SK-N-SH (cell line): ENCODE data around the gene DCDC1.

Source experiments
- EP300 ChIP-seq, 2 experiments: IDR thresholded peaks; 2 replicates each; pipeline versions ENCODE4 v1.4.0 to v1.6.1; 2012; ENCODE audit warnings: borderline replicate concordance in 1 of 2, low read depth in 1 of 2, low read length in 1 of 2
- GABPA ChIP-seq: IDR thresholded peaks from 2 replicates; pipeline ENCODE4 v1.4.0; 2012; ENCODE audit warnings: low read depth, mild to moderate bottlenecking
- RFX5 ChIP-seq: IDR thresholded peaks from 2 replicates; pipeline ENCODE4 v1.6.1; 2012; ENCODE audit warnings: mild to moderate bottlenecking, improper control_type of control experiment, low read length
- TF ChIP-seq, protein P1 (sequence below): fragments of 200-600 bp; sonication (generic); IDR thresholded peaks from 2 replicates; pipeline ENCODE4 v1.6.1; 2017; ENCODE audit warnings: antibody characterized with exemption, mild to moderate bottlenecking, moderate library complexity

DNA sequence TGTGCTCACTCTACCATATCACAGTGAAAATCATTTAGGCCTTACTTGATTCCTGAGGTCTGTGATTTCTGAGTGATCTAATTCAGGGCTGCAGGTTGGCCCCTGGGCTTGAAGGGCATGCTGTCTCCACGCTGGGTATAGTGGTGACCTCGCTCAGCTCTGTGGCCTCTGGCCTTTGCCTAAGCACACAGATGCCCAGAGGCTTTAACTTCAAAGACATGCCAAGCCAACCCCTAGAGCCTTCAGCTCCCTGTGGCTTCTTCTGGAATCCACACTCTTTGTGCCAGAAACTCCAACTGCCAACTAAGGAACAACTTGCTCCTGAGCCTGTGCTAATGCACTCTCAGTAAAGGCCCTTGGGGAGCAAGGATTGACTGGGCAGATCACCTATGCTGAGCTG, 550.8 kb downstream of the DCDC1 start:
- TF ChIP-seq, protein P1, sequence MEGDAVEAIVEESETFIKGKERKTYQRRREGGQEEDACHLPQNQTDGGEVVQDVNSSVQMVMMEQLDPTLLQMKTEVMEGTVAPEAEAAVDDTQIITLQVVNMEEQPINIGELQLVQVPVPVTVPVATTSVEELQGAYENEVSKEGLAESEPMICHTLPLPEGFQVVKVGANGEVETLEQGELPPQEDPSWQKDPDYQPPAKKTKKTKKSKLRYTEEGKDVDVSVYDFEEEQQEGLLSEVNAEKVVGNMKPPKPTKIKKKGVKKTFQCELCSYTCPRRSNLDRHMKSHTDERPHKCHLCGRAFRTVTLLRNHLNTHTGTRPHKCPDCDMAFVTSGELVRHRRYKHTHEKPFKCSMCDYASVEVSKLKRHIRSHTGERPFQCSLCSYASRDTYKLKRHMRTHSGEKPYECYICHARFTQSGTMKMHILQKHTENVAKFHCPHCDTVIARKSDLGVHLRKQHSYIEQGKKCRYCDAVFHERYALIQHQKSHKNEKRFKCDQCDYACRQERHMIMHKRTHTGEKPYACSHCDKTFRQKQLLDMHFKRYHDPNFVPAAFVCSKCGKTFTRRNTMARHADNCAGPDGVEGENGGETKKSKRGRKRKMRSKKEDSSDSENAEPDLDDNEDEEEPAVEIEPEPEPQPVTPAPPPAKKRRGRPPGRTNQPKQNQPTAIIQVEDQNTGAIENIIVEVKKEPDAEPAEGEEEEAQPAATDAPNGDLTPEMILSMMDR, result no peak
- TF ChIP-seq RFX5 (no peak), GABPA (no peak), EP300 (IDR thresholded peaks at IDR 0.05; ENCODE audit: borderline replicate concordance in 1 of 2, low read depth in 1 of 2, low read length in 1 of 2) (no peak)
